Body of pancreas (tissue), 4 donors: ENCODE results near the gene SLC38A3.

Source experiments
- POLR2A ChIP-seq, 3 donors: fragments of 450-650 bp; IDR thresholded peaks; one replicate each; pipeline ENCODE4 v1.6.1; 2016; ENCODE audit warnings: antibody characterized with exemption in 3 of 3, mild to moderate bottlenecking in 2 of 3
- TF ChIP-seq, protein P1 (sequence below), 7 experiments: fragments of 450-650 bp in 4 of 7; fragments of 200-600 bp in 3 of 7; sonication (generic) in 3 of 7; IDR thresholded peaks; one replicate each; pipeline ENCODE4 v1.5.1; 2016 to 2019; ENCODE audit warnings: antibody characterized with exemption in 7 of 7

DNA sequence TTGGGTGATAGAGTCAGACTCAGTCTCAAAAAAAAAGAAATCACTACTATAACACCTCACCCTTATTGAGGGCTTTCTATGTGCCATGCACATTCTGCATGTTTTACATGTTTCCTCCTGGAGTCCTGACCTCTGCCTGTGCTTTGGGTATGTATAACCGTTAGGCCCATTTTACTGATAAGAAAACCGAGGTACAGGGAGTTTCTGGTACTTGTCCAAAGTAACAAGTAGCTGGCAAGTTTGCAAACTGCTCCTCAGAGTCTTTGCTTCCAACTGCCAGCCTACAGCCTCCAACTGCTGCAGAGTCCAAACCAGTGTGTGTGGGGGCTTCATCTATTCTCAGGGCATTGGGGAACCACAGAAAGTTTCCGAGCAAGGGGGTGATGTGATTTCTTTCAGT is 27.2 kb downstream of the SLC38A3 start:
- no peak for TF ChIP-seq POLR2A (IDR thresholded peaks at IDR 0.05)
- TF ChIP-seq, protein P1, sequence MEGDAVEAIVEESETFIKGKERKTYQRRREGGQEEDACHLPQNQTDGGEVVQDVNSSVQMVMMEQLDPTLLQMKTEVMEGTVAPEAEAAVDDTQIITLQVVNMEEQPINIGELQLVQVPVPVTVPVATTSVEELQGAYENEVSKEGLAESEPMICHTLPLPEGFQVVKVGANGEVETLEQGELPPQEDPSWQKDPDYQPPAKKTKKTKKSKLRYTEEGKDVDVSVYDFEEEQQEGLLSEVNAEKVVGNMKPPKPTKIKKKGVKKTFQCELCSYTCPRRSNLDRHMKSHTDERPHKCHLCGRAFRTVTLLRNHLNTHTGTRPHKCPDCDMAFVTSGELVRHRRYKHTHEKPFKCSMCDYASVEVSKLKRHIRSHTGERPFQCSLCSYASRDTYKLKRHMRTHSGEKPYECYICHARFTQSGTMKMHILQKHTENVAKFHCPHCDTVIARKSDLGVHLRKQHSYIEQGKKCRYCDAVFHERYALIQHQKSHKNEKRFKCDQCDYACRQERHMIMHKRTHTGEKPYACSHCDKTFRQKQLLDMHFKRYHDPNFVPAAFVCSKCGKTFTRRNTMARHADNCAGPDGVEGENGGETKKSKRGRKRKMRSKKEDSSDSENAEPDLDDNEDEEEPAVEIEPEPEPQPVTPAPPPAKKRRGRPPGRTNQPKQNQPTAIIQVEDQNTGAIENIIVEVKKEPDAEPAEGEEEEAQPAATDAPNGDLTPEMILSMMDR (IDR thresholded peaks at IDR 0.05): no peak
